Measurements from ENCODE around the gene TRIM65. TPM values are rescaled to one million over a fixed set of nuclear protein-coding genes. Genes with fewer than 3 reads are reported as not detected.

TRIM65 gene
- polyA plus RNA-seq, 1 donor from 2014 or later: 1.5 TPM

DNA sequence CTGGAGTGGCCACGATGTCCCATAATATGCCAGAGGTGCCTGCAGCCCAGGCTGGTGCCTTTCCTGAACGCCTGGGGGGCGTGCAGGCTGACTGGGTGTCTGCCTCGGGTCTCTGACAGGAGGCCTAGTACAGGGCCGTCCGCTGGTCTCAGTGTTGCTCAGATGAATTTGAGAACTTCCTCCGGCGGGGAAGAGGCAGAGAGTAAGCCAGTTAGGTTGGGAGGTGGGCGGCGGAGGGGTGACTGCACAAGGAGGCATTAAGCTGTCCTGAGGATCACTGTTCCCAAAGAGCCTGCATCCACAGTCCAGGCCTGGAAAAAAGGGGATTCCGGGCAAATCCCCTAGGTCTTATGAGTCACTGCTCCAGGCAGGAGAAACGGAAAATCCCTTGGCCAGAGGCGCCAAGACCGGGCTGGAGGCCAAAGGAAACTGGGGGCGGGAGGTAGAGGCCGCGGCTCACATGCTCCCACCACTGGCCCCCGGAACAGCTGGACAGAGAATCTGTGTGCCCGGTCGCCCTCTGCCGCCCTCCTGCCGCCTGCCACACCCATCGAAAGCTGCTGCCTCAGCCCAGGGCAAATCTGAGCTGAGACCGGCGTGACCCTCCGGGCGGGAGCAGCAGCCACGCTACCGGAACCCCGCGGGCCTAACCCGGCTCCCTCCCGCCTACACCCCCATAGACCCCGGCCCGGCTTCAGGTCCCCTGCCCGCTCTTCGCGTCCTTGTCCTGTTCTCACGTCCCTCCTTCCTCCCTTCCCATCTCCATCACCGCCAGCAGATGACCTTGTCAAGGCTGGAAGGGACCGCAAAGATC lies 19.6 kb downstream of the TRIM65 start:
- TF ChIP-seq POLR2AphosphoS5 (IDR thresholded peaks at IDR 0.05) (no peak), MXI1 (conservative IDR thresholded peaks at IDR 0.05; ENCODE audit: poor library complexity, severe bottlenecking) (no peak), EP300 (conservative IDR thresholded peaks at IDR 0.05; ENCODE audit: poor library complexity, severe bottlenecking) (no peak), SMC3 (conservative IDR thresholded peaks at IDR 0.05; ENCODE audit: poor library complexity) (no peak), EZH2 (IDR thresholded peaks at IDR 0.05; ENCODE audit: borderline replicate concordance, insufficient read depth, low read length, poor library complexity, severe bottlenecking) (no peak), RAD21 (conservative IDR thresholded peaks at IDR 0.05) (no peak), TAF1 (IDR thresholded peaks at IDR 0.05; ENCODE audit: low read depth) (no peak)
- TF ChIP-seq, protein P1, sequence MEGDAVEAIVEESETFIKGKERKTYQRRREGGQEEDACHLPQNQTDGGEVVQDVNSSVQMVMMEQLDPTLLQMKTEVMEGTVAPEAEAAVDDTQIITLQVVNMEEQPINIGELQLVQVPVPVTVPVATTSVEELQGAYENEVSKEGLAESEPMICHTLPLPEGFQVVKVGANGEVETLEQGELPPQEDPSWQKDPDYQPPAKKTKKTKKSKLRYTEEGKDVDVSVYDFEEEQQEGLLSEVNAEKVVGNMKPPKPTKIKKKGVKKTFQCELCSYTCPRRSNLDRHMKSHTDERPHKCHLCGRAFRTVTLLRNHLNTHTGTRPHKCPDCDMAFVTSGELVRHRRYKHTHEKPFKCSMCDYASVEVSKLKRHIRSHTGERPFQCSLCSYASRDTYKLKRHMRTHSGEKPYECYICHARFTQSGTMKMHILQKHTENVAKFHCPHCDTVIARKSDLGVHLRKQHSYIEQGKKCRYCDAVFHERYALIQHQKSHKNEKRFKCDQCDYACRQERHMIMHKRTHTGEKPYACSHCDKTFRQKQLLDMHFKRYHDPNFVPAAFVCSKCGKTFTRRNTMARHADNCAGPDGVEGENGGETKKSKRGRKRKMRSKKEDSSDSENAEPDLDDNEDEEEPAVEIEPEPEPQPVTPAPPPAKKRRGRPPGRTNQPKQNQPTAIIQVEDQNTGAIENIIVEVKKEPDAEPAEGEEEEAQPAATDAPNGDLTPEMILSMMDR (IDR thresholded peaks at IDR 0.05; ENCODE audit: poor library complexity, severe bottlenecking): no peak
- TF ChIP-seq, protein P2, sequence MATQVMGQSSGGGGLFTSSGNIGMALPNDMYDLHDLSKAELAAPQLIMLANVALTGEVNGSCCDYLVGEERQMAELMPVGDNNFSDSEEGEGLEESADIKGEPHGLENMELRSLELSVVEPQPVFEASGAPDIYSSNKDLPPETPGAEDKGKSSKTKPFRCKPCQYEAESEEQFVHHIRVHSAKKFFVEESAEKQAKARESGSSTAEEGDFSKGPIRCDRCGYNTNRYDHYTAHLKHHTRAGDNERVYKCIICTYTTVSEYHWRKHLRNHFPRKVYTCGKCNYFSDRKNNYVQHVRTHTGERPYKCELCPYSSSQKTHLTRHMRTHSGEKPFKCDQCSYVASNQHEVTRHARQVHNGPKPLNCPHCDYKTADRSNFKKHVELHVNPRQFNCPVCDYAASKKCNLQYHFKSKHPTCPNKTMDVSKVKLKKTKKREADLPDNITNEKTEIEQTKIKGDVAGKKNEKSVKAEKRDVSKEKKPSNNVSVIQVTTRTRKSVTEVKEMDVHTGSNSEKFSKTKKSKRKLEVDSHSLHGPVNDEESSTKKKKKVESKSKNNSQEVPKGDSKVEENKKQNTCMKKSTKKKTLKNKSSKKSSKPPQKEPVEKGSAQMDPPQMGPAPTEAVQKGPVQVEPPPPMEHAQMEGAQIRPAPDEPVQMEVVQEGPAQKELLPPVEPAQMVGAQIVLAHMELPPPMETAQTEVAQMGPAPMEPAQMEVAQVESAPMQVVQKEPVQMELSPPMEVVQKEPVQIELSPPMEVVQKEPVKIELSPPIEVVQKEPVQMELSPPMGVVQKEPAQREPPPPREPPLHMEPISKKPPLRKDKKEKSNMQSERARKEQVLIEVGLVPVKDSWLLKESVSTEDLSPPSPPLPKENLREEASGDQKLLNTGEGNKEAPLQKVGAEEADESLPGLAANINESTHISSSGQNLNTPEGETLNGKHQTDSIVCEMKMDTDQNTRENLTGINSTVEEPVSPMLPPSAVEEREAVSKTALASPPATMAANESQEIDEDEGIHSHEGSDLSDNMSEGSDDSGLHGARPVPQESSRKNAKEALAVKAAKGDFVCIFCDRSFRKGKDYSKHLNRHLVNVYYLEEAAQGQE (IDR thresholded peaks at IDR 0.05; ENCODE audit: borderline replicate concordance): no peak
- H3K27me3 ChIP-seq (ENCODE audit: insufficient read depth, low read depth, low read length): peaks cover 46% of the 10 kb centered on the region
- no peak overlapping the region for H2AFZ ChIP-seq (ENCODE audit: low read depth, low read length)
- H3K9me2 ChIP-seq (ENCODE audit: insufficient read depth, low read length): no peaks in the 10 kb centered on the region
- no peak overlapping the region for H3K9ac ChIP-seq (ENCODE audit: low read length)
- H3K36me3 ChIP-seq (ENCODE audit: insufficient read depth, low read length): no peaks in the 10 kb centered on the region
- no peaks in the 10 kb centered on the region for H3F3A ChIP-seq (ENCODE audit: insufficient read depth, low read length, poor library complexity, severe bottlenecking)
- H3K4me3 ChIP-seq (ENCODE audit: low read length): peak overlapping the region; percentile 58
- H3K9me3 ChIP-seq (ENCODE audit: low read length): no peaks in the 10 kb centered on the region
- H3K27ac ChIP-seq (ENCODE audit: low read length): no peak overlapping the region
- no peaks in the 10 kb centered on the region for H3K79me2 ChIP-seq (replicated peaks; ENCODE audit: insufficient read depth, low read length)
- no peak overlapping the region for H3K4me2 ChIP-seq (ENCODE audit: low read length)
- no peaks in the 10 kb centered on the region for H4K20me1 ChIP-seq (ENCODE audit: insufficient read depth)

DNA sequence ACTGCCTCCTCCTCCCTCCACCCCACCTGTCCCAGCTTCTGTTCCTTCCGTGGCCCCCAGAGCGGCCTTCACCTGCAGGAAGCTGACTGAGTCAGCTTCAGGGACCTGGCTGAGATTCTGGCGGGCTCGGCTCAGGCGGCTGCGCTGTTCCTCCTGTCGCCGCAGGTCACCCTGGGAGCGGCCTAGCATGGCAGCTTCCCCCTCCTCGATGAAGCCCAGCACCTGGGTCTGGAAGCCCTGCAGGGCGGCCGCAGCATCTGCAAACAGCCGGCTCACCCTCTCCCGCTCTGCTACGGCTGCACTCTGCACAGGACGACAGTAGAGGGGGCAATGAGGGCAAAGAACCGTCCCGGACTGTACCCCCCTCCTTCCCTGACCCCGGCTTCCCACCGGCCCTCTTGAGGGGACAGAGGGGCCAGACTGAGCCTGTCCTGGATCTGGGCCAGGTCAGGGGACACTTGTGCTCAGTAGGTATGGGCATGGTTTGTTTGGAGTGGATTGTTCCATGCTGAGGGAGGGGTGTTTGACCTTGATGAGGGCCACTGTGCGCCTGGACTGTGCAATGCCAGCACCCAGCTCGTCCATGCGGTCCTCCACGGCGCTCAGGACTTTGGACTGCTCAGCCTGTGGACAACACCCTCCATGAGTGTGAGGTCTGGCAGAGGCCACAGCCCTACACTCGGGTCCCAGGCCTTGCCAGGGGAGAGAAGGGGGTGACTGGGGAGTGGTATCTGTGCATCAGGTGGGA lies 20.4 kb downstream of the TRIM65 start:
- H3K9me2 ChIP-seq (ENCODE audit: insufficient read depth, low read length): no peaks in the 10 kb centered on the region
- H3K4me3 ChIP-seq (ENCODE audit: low read length): no peak overlapping the region
- no peaks in the 10 kb centered on the region for H3K36me3 ChIP-seq (ENCODE audit: insufficient read depth, low read length)
- peaks cover 46% of the 10 kb centered on the region for H3K27me3 ChIP-seq (ENCODE audit: insufficient read depth, low read depth, low read length)
- no peak overlapping the region for H3K4me2 ChIP-seq (ENCODE audit: low read length)
- no peaks in the 10 kb centered on the region for H3K9me3 ChIP-seq (ENCODE audit: low read length)
- no peak overlapping the region for H2AFZ ChIP-seq (ENCODE audit: low read depth, low read length)
- H3F3A ChIP-seq (ENCODE audit: insufficient read depth, low read length, poor library complexity, severe bottlenecking): no peaks in the 10 kb centered on the region
- H3K9ac ChIP-seq (ENCODE audit: low read length): no peak overlapping the region
- no peaks in the 10 kb centered on the region for H4K20me1 ChIP-seq (ENCODE audit: insufficient read depth)
- H3K79me2 ChIP-seq (replicated peaks; ENCODE audit: insufficient read depth, low read length): no peaks in the 10 kb centered on the region
- TF ChIP-seq MXI1 (conservative IDR thresholded peaks at IDR 0.05; ENCODE audit: poor library complexity, severe bottlenecking) (no peak), TAF1 (IDR thresholded peaks at IDR 0.05; ENCODE audit: low read depth) (no peak), EP300 (conservative IDR thresholded peaks at IDR 0.05; ENCODE audit: poor library complexity, severe bottlenecking) (no peak), POLR2AphosphoS5 (IDR thresholded peaks at IDR 0.05) (no peak), SMC3 (conservative IDR thresholded peaks at IDR 0.05; ENCODE audit: poor library complexity) (no peak), RAD21 (conservative IDR thresholded peaks at IDR 0.05) (no peak), EZH2 (IDR thresholded peaks at IDR 0.05; ENCODE audit: borderline replicate concordance, insufficient read depth, low read length, poor library complexity, severe bottlenecking) (no peak)
- TF ChIP-seq, protein P1 (IDR thresholded peaks at IDR 0.05; ENCODE audit: poor library complexity, severe bottlenecking): no peak
- TF ChIP-seq, protein P2 (IDR thresholded peaks at IDR 0.05; ENCODE audit: borderline replicate concordance): no peak
- H3K27ac ChIP-seq (ENCODE audit: low read length): no peak overlapping the region

All from neural cell (in vitro differentiated cells).